ENCODE data around the gene CDKN1C.

The CDKN1C gene

GRCh38 chr11:2889362-2890273 lies 4.0 kb upstream of the CDKN1C start:
- DNase-seq (ENCODE audit: low spot score), result no peak

GRCh38 chr11:2888266-2888968 lies 2.8 kb upstream of the CDKN1C start:
- DNase-seq (ENCODE audit: low spot score), result peak; percentile 92

- no peak for DNase-seq (ENCODE audit: low spot score)
These were observed 2.1 kb upstream of the CDKN1C start for GRCh38 chr11:2887515-2888195.

DNA sequence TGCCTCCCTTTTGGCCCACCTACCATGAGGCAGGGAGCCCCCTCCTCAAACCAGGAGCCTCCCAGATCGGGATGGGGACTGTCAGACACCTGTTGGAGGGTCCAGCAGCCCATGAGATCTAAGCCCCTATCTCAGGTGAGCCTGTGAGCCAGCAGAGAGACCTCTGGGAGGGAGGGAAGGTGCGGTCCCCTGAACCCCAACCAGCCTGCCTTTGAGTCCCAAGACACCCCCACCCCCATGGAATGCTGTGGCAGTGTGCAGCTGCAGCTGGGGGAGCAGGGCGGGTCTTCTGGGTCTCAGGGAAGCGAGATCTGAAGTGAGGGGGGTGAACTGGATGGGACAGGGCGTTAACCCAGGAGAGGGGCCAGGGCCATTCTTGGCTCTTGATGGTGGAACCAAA lies 1.4 kb upstream of the CDKN1C start:
- DNase-seq (ENCODE audit: low spot score), result no peak

GRCh38 chr11:2886191-2886894 lies 768 bp upstream of the CDKN1C start:
- no peak for DNase-seq (ENCODE audit: low spot score)

DNA sequence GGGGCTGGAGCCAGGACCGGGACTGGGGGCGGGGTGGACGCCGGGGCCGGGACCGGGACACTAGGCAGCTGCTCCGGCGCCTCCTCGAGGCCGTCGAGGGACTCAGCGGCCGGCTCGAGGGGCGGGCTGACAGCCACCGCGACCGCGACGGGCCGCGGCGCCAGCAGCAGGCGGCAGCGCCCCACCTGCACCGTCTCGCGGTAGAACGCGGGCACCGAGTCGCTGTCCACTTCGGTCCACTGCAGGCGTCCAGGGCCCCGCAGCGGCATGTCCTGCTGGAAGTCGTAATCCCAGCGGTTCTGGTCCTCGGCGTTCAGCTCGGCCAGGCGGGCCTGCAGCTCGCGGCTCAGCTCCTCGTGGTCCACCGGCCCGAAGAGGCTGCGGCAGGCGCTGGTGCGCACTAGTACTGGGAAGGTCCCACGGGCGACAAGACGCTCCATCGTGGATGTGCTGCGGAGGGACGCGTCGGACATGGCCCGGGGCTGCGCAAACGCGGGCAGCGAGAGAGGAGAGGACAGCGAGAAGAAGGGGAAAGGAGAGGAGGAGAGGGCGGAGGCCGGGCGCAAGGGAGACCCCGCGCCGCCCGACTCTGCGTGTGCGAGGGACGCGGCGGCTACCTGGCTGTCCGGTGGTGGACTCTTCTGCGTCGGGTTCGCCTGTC lies 428 bp downstream of the CDKN1C start:
- DNase-seq (ENCODE audit: low spot score), result no peak

DNA sequence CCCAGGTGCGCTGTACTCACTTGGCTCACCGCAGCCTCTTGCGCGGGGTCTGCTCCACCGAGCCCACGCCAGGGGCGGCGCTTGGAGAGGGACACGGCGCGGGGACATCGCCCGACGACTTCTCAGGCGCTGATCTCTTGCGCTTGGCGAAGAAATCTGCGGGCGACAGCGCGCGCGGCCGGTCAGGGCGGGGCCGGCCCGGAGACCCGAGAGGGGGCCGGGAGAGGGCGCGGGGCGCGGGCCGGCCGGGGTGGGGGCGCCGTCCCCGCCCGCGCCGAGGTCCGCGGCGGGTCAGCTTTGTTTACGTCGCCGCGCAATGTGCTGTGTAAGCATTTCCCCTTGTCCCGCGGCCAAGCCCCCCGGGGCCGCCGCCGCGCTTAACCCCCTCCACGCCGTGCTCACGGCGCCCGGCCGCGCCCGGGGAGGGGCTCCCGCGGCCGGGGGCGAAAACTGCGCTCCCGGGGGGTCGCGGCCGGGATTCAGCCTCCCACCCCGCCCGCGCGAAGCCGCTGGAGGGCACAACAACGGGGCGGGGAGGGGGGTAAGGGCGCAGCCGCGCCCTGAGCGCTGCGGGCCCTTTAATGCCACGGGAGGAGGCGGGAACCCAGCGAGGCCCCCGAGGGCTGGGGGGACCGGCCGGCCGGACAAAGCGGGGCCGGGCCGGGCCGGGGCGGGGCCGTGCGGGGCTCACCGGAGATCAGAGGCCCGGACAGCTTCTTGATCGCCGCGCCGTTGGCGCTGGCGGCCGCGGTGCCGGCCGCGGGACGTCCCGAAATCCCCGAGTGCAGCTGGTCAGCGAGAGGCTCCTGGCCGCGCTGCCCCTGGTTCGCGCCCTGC lies 1.4 kb downstream of the CDKN1C start:
- no peak for DNase-seq (ENCODE audit: low spot score)

GRCh38 chr11:2883640-2883978 lies 2.0 kb downstream of the CDKN1C start:
- no peak for DNase-seq (ENCODE audit: low spot score)

DNA sequence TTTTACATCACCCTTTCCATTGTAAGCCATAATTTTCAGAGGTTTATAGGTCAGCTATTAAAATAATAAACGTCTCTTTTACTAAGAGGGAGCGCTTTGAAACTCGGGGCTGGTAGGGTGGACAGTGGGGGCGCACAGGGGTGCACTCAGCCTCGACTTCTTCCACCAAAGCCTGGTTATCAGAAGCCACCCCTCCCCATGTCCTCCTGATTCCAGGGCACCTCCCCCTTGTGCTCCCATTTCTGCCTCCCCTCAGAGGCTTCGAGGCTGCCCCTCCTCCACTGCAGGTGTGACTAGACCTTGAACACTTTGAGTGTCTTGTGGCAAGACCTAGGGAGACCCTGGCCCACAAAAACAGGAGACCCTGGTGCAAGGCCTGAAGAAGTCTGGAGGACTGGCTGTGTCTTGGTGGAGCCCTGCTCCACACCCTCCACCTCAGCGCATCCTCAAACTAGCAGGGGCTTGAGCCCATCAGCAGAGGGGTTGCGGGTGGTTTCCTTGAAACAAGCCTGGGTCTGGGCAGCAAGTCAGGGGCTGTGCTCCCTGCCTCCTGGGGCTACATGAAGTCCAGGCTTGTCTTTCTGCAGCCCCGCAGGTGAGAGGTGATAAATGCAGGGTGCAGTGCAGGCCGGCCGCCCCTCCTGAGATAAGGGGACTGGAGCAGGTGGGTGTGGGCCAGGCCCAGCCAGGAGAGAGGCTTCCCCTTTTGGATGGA lies 3.0 kb downstream of the CDKN1C start:
- DNase-seq (ENCODE audit: low spot score), result no peak

DNA sequence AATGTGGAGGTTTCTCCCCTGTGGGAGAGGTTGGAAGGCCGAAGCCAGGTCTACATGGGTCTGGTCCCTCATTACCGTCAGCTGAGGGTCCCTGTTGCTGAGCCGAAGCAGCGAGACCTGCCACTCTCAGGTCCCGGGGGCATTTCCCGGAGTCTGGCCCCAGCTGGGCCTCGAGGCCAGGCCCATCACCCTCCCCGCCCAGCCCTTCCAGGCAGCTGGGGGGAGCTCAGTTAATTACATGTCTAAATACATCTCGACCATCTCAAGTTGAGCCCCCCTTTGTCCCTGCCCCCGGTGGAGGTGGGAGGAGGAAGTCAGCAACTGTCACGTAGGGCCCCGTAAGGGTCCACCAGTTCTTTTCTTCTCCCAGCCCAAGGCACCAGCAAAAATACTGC lies 3.6 kb downstream of the CDKN1C start:
- DNase-seq (ENCODE audit: low spot score), result no peak

GRCh38 chr11:2881076-2881980 lies 4.2 kb downstream of the CDKN1C start:
- no peak for DNase-seq (ENCODE audit: low spot score)

- no peak for DNase-seq (ENCODE audit: low spot score)
These were observed 4.9 kb downstream of the CDKN1C start for GRCh38 chr11:2880646-2881045.

DNA sequence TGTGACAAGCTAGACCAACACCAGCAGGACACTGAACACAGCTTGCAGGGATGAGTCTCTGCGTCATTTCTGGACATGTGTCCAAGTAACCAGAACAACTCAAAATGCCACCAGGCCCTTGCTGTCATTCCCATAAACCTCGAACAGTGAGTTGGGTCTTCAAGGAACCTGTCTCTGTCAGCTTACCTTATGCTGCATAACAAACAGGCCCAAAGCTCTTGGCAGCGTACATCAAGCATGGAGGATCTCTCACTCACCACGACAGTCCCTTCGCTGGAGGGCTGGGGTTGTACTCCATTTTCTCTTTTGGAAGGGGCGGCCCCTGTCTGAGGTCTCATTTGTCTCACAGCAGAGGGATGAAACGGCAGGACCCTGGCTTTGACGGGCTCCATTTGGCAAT lies 6.8 kb downstream of the CDKN1C start:
- no peak for DNase-seq (ENCODE audit: low spot score)

DNA sequence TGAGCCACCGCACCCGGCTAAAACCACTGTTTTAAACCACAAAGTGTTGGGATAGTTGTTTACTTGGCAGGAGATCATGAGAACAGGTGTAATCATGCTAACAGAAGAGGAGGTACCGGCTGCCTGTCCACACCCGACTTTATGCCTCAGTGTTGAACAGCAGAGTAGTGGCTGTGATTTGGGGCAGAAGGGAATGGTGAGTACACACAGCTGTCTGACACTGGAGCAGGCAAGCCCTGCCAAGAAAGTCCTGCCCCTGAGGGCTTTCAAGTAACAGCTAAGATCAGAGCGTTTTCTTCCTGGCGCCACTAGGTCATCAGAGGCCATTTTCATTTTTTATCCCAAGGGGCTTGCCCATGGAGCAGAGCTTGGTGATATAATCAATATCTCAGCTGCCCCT lies 8.1 kb downstream of the CDKN1C start:
- no peak for DNase-seq (ENCODE audit: low spot score)

- no peak for DNase-seq (ENCODE audit: low spot score)
These were observed 10.6 kb downstream of the CDKN1C start for GRCh38 chr11:2874963-2875362.

- no peak for DNase-seq (ENCODE audit: low spot score)
These were observed 14.4 kb downstream of the CDKN1C start for GRCh38 chr11:2870969-2871680.

DNA sequence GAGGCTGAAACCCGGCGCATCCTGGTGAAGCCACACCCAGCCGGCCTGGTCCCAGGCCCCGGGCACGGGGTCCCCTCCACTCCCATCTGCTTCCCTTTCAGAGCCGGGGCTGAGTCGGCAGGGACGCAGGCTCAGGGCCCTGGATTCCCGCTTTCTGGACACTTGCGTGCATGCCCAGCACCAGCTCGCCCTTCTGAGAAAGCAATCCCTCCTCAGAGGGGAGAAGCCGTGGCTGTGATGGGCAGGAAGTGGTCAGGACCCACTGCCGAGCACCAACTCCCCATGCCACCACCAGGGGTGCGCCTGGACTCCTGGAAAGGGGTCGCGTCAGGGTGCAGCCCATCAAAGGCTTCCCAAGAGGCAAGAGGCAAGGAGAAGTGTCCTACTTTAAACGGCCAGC lies 15.1 kb downstream of the CDKN1C start:
- no peak for DNase-seq (ENCODE audit: low spot score)

Data from hepatic stellate cell (primary cell).